Subcutaneous abdominal adipose tissue (tissue), 5 donors: ENCODE results near the gene KDM3A.

ENCODE experiments used
- H3K27ac ChIP-seq: one replicate; pipeline ENCODE4 v1.7.0; 2013; ENCODE audit warnings: low read depth, mild to moderate bottlenecking, inconsistent platforms, low read length, moderate library complexity
- H3K27me3 ChIP-seq, 5 donors: one replicate each; pipeline ENCODE4 v1.7.0; 2013; ENCODE audit warnings: low read length in 5 of 5, inconsistent platforms in 1 of 5; ENCODE audit not compliant: control insufficient read depth in 5 of 5, insufficient read depth in 4 of 5
- H3K36me3 ChIP-seq, 5 donors: one replicate each; pipeline ENCODE4 v1.7.0; 2013; ENCODE audit warnings: low read length in 5 of 5; ENCODE audit not compliant: control insufficient read depth in 5 of 5, insufficient read depth in 5 of 5
- H3K4me1 ChIP-seq, 5 donors: one replicate each; pipeline ENCODE4 v1.7.0; 2013; ENCODE audit warnings: low read length in 5 of 5, mild to moderate bottlenecking in 3 of 5, moderate library complexity in 1 of 5; ENCODE audit not compliant: control insufficient read depth in 5 of 5, insufficient read depth in 5 of 5
- H3K4me3 ChIP-seq, 5 donors: one replicate each; pipeline ENCODE4 v1.7.0; 2013; ENCODE audit warnings: low read length in 5 of 5, low read depth in 1 of 5
- H3K9ac ChIP-seq, 5 donors: one replicate each; pipeline ENCODE4 v1.7.0; 2013; ENCODE audit warnings: low read length in 5 of 5, mild to moderate bottlenecking in 4 of 5, moderate library complexity in 3 of 5
- H3K9me3 ChIP-seq, 5 donors: one replicate each; pipeline ENCODE4 v1.7.0; 2013; ENCODE audit warnings: low read length in 5 of 5; ENCODE audit not compliant: control insufficient read depth in 5 of 5
- donor health status: healthy.
- donor health status: healthy.
- donor health status: healthy.
- donor health status: healthy.
- donor health status: healthy.

KDM3A gene

DNA sequence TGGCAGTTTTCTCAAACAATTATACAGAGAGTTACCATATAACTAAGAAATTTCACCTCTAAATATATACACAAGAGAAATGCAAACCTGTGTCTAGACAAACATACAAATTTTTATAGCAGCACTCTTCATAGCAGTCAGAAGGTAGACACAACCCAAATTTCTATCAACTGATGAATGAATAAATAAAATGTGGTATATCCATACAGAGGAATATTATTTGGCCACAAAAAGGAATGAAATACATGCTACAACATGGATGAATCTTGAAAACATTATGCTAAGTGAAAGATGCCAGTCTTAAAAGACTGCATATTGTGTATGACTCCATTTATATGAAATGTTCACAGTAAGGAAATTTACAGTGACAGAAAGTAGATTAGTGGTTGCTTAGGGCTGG, 30.6 kb upstream of the KDM3A start:
- Histone ChIP-seq H3K9ac (no peak overlapping the region), H3K4me1 (peaks cover 0 to 3% (median 0%) of the 10 kb centered on the region in 5 donors), H3K36me3 (no peaks in the 10 kb centered on the region), H3K9me3 (peaks cover 0 to 6% (median 0%) of the 10 kb centered on the region in 5 donors), H3K27ac (no peak overlapping the region), H3K4me3 (no peak overlapping the region), H3K27me3 (peaks cover 0 to 8% (median 3%) of the 10 kb centered on the region in 5 donors)

DNA sequence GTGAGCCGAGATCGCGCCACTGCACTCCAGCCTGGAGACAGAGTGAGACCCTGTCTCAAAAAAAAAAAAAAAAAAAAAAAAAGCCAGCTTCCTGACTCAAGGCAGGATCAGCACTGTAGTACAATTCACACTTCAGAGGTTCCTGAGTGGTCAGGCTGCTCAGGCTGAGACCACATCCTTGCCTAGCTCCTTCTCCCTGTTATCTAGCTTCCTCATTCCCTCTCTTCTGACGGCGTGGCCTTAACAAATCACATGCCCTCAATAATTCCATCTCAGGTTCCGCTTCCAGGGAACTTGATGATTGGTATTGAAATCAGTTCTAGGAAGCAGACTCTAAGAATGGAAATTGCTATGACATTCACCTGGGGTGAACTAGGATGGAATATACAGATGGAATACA, 29.8 kb upstream of the KDM3A start:
- Histone ChIP-seq H3K4me3 (no peak overlapping the region), H3K4me1 (peaks cover 0 to 3% (median 0%) of the 10 kb centered on the region in 5 donors), H3K9me3 (peaks cover 0 to 6% (median 0%) of the 10 kb centered on the region in 5 donors), H3K9ac (no peak overlapping the region), H3K36me3 (no peaks in the 10 kb centered on the region), H3K27me3 (peaks cover 0 to 8% (median 3%) of the 10 kb centered on the region in 5 donors), H3K27ac (no peak overlapping the region)

DNA sequence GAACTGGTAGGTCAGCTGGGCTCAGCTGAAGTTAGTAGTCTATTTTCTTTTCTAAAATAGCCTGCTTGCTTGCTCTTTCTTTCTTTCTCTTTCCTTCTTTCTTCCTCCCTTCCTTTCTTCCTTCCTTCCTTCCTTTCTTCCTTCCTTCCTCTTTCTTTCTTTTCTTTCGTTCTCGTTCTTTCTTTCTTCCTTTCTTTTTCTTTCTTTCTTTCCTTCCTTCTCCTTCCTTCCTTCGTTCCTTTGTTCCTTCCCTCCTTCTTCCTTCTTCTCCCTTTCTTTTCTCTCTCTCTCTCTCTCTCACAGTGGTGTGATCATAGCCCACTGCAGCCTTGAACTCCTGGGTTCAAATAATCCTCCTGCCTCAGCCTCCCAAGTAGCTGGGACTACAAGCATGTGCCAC, 29.2 kb upstream of the KDM3A start:
- Histone ChIP-seq H3K9ac (no peak overlapping the region), H3K36me3 (no peaks in the 10 kb centered on the region), H3K27ac (no peak overlapping the region), H3K9me3 (peaks cover 0 to 6% (median 0%) of the 10 kb centered on the region in 5 donors), H3K27me3 (peaks cover 0 to 8% (median 3%) of the 10 kb centered on the region in 5 donors), H3K4me3 (no peak overlapping the region), H3K4me1 (peaks cover 0 to 3% (median 0%) of the 10 kb centered on the region in 5 donors)

DNA sequence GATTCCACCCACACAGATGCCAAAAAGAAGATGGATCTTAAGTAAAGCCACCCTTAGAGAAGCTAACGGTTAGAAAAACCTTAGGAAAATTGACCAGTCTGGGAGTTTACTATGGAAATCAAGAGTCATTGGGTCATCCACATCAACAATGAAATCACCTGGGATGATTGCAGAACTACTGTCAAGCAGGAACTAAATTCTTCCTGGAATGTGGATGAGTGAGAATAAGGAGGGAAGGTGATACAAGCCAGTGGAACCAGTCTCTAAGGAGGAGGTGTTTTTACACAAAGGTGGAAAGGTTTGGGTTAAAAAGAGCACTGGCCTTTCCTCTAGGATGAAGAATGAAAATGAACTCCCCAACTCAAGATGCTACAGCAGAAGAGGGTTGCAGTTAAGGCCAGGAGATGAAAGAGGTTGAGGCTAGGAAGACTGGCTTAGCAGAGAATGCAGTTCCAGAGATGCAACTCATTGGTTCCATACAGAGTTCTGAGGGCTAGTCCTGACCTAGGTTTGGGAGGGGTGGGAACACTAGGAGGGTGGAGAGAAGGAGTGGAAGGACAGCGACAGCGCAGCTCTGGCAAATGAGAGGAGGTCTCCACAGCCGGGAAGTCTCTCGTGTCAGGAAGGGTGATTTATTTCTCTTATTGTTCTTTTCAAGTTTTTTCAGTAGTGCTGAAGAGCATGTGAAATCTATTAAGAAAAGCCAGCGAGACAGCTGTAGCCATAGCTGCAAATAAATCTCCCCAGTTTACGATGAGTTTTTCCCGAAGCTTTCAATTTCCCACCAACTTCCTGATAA, 27.7 kb upstream of the KDM3A start:
- Histone ChIP-seq H3K4me1 (peaks cover 0 to 3% (median 0%) of the 10 kb centered on the region in 5 donors), H3K9me3 (peaks cover 0 to 6% (median 0%) of the 10 kb centered on the region in 5 donors), H3K36me3 (no peaks in the 10 kb centered on the region), H3K27ac (no peak overlapping the region), H3K9ac (no peak overlapping the region), H3K27me3 (peaks cover 0 to 8% (median 3%) of the 10 kb centered on the region in 5 donors), H3K4me3 (peak overlapping the region in 4 of 5 donors; percentile 17 to 43 (median 35))

DNA sequence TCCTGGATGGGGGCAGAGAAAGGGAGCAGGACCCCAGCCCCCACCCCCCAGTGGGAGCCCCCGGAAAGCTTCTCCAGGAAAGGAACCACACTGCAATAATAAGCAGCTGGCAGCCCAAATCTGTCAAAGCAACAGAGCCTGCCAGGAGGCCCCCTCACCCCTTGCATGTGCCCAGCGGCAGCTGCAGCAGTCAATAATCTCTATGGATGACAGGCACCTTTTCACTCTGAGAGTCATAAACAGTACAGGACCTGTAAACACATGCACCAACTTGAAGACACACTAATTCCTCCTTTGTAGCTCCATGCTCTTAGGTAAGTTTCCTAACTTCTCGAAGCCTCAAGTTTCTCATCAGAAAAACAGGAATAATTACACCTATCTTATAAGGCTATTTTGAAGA, 26.2 kb upstream of the KDM3A start:
- no peak overlapping the region for H3K4me3 ChIP-seq
- peaks cover 0 to 6% (median 0%) of the 10 kb centered on the region in 5 donors for H3K9me3 ChIP-seq
- peaks cover 0 to 8% (median 3%) of the 10 kb centered on the region in 5 donors for H3K27me3 ChIP-seq
- H3K27ac ChIP-seq: no peak overlapping the region
- H3K4me1 ChIP-seq: peaks cover 0 to 3% (median 0%) of the 10 kb centered on the region in 5 donors
- no peak overlapping the region for H3K9ac ChIP-seq
- H3K36me3 ChIP-seq: no peaks in the 10 kb centered on the region

DNA sequence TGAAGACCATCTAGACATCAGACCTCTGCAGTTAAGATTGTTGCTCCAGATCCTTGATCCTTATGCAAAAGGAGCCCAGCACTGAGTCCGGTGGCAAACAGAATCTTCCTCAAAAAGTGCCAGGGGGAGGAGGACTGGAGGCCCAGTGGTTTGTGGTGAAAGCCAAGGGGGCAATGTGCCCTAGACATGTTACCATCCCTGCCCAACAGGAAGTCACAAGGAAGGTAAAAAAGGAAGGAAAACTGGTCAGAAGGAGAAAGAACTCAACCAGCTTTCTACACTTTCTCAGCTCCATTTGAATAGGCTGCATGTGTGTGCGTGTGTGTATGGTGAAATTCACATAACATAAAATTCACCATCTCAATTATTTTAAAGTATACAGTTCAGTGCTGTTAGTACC, 25.0 kb upstream of the KDM3A start:
- peaks cover 0 to 8% (median 3%) of the 10 kb centered on the region in 5 donors for H3K27me3 ChIP-seq
- H3K4me1 ChIP-seq: peaks cover 0 to 3% (median 0%) of the 10 kb centered on the region in 5 donors
- no peak overlapping the region for H3K4me3 ChIP-seq
- no peak overlapping the region for H3K27ac ChIP-seq
- H3K9me3 ChIP-seq: peaks cover 0 to 3% (median 0%) of the 10 kb centered on the region in 5 donors
- no peaks in the 10 kb centered on the region for H3K36me3 ChIP-seq
- no peak overlapping the region for H3K9ac ChIP-seq

DNA sequence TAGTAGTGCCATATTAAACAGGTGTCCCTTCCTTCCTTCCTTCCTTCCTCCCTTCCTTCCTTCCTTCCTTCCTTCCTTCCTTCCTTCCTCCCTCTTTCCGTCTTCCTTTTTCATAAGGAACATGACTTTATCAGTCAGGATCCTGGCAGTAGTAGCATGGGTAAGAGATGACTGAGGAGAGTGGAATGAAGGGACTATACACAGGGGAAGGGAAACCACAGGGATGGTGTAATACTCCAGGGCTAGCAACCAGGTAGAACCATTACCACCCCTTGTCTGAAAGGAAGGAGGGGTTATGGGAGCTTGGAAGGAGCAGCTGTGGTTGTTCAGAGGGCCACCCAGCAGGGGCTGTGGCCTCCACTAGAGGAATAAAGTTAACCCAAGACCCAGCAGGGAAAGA, 23.2 kb upstream of the KDM3A start:
- H3K27me3 ChIP-seq: peaks cover 0 to 7% (median 3%) of the 10 kb centered on the region in 5 donors
- peaks cover 0 to 3% (median 0%) of the 10 kb centered on the region in 5 donors for H3K4me1 ChIP-seq
- H3K4me3 ChIP-seq: no peak overlapping the region
- peaks cover 4 to 7% (median 6%) of the 10 kb centered on the region in 5 donors for H3K9me3 ChIP-seq
- H3K9ac ChIP-seq: no peak overlapping the region
- no peaks in the 10 kb centered on the region for H3K36me3 ChIP-seq
- H3K27ac ChIP-seq: no peak overlapping the region

DNA sequence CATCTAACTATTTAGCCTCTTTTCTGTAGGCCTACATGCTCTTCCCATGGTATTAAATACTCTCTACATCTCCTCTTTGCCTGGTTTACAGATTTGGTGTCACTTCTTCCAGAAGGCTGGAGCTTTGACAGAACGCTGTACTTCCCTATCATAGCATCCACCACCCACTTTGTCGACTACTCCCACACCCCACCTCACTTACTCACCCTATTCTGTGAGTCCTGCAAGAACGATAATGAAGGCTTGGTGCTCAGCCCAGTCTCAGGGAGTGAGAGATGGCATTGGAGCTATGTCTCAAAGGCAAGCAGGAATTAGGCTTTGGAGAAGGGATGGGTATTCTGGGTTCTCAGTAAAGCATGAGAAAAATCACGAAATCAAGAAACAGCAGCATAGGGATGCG, 20.3 kb upstream of the KDM3A start:
- Histone ChIP-seq H3K9ac (no peak overlapping the region), H3K9me3 (peaks cover 6 to 9% (median 8%) of the 10 kb centered on the region in 5 donors), H3K27ac (no peak overlapping the region), H3K27me3 (peaks cover 0 to 3% (median 0%) of the 10 kb centered on the region in 5 donors), H3K4me1 (no peaks in the 10 kb centered on the region), H3K4me3 (no peak overlapping the region), H3K36me3 (no peaks in the 10 kb centered on the region)

DNA sequence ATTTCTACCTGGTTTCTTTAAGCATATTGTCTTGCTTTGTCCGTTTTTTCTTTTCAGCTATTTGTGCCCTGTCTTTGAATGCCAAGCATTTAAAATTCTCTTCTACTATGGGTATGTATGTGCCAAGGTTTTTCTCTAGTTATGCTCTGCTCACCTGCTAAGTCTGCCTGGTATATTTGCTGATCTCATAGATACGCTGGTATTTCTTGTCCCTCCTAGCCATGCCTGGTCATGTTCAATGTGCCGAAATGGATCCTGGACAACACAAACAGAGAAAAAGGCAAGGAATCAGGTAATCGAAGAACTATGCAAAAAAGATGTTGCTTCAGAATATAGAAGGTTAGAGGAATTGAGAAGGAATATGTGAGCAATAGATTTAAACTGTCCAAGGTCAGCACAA, 14.9 kb upstream of the KDM3A start:
- H3K27ac ChIP-seq: no peak overlapping the region
- no peak overlapping the region for H3K4me3 ChIP-seq
- no peaks in the 10 kb centered on the region for H3K4me1 ChIP-seq
- peaks cover 0 to 3% (median 0%) of the 10 kb centered on the region in 5 donors for H3K27me3 ChIP-seq
- peaks cover 6 to 18% (median 10%) of the 10 kb centered on the region in 5 donors for H3K9me3 ChIP-seq
- no peaks in the 10 kb centered on the region for H3K36me3 ChIP-seq
- no peak overlapping the region for H3K9ac ChIP-seq

DNA sequence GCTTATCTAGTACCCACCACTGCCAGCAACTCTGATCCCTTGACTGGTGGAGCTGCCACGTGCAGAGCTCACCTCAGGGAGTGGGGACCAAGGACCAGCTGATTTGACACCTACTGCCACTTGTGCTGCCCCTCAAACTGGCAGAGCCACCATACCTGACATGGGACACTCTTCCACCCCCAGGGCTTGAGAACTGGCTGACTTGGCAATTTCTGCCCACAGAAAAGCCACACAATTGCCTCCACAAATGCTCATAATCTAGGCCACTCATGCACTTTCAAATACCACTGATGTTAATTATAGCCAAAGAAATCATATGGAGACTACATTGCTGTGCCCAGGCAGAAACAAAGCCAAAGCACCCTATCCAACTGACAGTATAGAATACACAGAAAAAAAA, 11.8 kb upstream of the KDM3A start:
- no peaks in the 10 kb centered on the region for H3K36me3 ChIP-seq
- peaks cover 0 to 10% (median 4%) of the 10 kb centered on the region in 5 donors for H3K9me3 ChIP-seq
- H3K27me3 ChIP-seq: peaks cover 0 to 3% (median 0%) of the 10 kb centered on the region in 5 donors
- no peak overlapping the region for H3K9ac ChIP-seq
- no peak overlapping the region for H3K27ac ChIP-seq
- H3K4me3 ChIP-seq: no peak overlapping the region
- H3K4me1 ChIP-seq: no peaks in the 10 kb centered on the region
